Endometrial microvascular endothelial cells (primary cell): ENCODE data around the gene WDR70. TPM values are rescaled to one million over a fixed set of nuclear protein-coding genes. Genes with fewer than 3 reads are reported as not detected.

ENCODE experiments used
- in situ Hi-C: cut with HindIII; loops from 2 replicates; pipeline ENCODE4 v1.10.0; 2017; ENCODE audit warnings: low sequenced_read_pairs, low pct_unique_long_range_greater_than_20kb; ENCODE audit errors: inconsistent ontology term
- total RNA-seq: library from RNA; depleted of rRNA; stranded (reverse); fragments of >200 nt; gene quantifications from one replicate; pipeline ENCODE4 v1.2.3, GENCODE V29; 2015; ENCODE audit errors: inconsistent ontology term

Gene WDR70
- total RNA-seq, 1 donor from 2014 or later = 19.3 TPM

DNA sequence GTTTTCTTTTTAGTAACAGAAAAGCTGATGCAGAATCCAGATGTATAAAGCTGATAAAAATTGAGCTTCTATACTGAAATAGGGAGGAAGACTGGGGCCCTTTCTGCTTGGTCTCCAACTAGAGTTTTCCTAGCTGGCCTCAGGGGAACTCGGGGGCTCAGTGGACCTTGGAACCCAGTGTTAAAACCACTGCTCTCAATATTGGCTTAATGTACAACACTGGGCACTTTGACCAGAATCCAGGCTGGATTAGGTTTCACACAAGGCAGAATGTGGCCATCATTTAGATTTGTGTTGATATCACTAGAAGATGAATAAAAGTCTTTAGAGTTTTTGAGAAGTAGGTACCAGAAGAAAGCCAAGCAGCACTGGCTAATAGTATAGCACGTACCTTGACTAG is 346.1 kb downstream of the WDR70 start:
- in situ Hi-C loops = no loop called here

DNA sequence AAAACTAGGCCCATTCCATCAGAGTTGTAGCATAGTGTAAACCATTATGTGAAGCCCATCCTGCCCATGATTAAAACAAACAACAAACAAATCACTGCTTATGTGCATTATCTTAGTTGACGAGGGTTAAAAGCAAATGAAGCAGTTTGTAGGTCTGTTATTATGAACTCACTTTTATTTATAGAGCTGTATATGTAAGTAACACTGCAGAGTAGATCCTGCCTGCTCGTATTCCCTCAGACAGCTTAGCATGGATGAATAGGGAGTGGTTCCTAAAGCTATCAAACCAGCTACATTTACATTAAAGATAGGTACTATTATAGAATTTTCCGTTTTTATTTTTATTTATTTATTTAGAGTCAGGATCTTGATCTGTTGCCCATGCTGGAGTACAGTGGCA is 348.1 kb downstream of the WDR70 start:
- in situ Hi-C loops = no loop called here

DNA sequence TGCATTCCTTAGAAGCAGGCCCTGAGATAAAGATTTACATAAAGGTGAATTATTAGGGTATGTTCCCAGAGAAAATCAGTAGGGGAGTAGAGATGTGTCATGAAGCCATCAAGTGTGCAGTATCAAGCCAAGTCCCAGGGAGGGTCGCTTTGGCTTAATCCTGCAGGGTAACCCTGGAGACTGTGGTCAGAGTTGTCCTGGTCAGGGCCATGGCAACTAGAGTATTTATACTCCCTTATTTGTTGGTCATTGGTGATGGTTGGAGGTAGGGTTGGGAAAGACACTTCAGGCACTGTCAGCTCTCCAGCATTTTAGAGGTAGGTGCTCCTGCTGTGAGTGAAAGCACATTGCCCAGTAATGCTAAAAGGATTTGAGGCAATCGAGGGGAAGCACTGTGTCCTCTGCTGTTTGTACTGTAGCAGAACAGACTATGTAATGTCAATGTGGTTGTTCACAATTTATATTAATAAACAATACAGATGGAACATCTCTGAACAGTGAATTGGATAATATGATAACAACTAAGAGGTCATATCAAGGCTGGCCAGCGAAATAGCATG is 351.9 kb downstream of the WDR70 start:
- in situ Hi-C loops = no loop called here

DNA sequence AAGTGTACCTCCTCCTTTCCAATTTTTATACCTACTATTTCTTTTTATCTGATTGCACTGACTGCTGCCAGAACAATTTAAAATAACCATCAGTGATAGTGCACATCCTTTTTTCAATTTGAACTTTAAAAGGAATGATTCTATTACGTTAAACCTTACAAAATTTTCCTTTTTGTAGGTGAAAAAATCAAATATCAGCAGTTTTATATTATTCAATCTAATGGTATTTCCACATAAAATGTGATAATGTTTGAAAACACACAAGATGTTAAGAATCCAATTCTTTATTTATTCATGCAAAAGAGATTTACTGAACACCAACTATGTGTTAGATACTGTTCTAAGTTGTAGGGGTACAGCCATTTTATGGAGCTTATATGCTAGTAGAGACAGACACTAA is 355.0 kb downstream of the WDR70 start:
- in situ Hi-C loops = no loop called here

DNA sequence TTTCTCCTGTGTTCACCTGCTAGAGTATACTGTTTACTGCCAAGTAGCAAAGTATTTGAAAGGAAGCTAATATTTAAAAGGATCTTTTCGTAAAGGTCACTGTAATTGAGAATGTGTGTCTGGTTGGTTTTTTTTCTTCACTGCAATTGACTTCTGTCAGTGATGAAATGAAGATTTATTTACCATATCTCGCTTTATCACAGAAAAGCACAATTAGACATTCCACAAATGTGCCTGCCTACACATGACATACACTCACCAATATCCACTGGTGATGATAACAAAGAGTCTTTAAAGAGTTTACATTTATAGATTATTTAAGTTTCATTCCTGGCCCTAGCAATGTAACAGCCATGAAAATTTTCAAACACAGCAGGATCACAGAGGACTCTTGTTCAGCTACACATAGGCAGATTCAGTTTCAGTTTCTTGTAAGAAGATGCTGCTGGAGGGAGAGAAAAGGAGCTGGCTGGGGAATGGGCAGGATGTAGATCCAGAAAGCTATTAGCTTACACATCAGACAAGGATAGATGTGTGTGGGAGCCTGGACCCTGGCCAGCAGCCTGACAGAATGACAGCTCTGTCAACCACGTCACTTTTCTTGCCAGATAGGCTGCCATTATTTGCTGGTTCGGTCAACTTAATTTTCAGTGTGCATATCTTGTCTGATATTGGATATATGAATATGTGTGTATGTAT is 356.7 kb downstream of the WDR70 start:
- in situ Hi-C loops = no loop called here

DNA sequence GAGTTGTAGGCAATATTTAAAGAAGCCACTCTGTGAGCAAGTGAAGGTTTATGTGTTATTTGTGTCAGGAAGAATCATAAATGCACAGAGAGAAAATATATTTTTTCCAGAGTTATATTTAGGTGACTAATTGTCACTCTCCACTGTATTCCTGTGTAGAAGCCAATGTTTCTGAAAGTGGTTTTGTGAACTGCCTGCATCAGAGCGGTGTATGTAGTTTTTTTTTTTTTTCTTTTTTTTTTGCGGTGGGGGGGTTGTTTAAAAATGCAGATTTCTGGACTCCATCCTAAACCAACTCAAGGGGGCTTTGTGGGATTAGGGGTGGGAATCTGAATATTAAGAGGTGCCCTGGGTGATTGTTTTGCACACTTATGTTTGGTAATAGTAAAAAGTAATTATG is 357.3 kb downstream of the WDR70 start:
- in situ Hi-C loops = no loop called here

DNA sequence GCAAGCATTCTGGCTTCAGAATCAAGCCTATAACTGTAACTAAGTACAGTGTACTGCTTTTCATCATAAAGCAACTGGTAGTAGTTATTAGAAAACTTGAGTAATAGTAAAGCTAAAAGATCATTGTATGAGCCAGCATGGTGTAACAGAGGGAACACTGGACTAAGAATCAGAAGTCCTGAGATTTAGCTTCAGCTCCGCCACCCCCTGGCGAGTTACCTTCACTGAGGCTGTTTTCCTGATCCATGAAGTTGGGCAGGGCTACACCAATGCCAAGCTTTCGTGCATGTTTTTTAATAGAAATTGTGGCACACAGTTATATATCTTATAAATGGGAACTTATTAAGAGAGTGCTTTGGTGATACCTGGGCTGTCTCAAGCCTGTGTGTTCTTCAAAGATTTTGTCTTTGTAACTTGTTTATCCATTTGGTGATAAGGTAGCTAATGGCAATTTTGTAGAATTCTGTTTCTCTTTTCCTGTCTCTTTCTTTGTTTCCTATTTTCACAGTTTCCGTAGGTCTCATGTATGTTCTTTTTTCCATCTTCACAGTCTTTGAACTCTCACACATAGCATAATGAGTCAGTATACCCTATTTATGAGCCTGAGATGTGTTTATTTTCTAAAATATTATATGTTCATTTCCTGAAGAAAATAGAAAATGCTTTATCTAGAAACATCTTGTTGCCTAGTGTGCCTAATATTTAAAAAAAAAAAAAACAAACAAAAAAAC is 358.4 kb downstream of the WDR70 start:
- in situ Hi-C loops = no loop called here

DNA sequence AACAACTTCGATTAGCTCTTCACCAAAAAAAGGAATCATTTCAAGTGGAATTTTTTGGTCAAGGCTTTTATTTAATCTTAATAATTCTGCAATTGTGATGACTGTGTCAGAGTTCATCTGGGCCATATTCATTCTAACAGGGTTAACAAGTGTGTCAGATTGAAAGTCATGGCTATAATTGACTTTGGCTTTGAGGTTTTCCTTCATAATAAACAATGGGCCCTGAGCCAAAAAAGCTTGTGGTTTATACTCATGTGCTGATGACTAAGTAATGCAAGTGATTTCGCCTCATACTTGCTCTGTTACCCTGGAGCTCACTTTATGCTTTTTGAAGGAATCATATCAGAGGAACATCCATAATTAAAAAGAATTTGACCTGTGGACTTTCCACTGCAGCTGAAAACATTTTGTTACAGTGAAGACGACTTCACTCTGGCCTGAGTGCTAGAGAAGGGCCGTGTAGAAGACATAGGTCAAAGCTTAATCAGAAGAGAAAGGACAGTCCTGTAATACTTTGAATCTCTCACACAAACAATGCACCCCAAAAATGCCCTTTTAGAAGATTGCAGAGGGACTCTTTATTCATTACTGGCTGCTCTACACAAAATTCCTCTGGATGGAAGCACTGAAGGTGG is 359.1 kb downstream of the WDR70 start:
- in situ Hi-C loops = no loop called here

DNA sequence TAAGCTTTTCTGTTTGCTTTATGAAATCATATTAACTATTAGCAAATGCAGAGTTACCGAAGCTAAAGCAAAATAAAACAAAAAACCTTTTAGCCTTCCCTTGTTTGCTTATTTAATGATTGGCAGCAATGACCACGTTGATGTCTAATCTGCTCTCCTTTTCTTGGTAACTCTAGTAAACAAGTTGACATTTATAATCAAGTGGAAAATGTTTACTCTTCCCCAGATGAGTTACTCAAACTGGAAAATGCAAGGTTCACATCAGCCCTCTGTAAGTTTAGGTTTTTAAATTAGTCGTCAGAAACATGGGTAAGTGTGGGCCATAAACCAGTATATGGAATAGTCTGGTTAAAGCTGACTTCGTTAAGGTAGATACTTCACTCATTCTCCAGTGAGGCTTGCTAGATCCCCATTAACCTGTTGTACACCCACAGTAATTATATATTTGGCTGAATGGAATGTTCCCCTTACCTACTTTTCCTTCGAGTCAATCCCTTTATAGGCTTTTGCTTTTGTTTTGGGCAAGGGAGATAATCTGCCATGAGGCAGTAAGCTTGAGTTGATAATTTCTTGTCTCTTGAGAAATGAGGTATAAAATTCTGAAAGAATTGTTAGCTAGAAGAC is 359.9 kb downstream of the WDR70 start:
- in situ Hi-C loops = no loop called here

DNA sequence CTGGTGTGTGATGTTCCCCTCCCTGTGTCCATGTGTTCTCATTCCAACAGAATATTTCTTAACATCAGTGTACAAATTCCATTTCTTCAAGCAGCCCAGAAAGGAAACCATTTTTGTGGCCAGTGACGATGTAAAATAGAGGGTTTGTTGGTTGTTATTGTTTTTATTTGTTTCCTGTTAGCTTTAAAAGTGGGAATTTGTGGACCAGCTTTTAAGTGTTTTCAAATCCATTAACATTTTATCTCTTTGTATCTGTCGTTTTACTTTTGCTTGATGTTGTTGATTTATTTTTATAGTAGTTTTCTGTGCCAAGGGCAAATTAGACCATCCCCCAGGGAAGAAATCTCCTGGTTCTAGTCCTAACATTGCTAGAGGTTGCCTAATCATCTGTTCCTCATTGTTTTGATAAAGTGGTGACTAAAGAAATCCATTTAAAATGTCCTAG is 360.7 kb downstream of the WDR70 start:
- in situ Hi-C loops = no loop called here

DNA sequence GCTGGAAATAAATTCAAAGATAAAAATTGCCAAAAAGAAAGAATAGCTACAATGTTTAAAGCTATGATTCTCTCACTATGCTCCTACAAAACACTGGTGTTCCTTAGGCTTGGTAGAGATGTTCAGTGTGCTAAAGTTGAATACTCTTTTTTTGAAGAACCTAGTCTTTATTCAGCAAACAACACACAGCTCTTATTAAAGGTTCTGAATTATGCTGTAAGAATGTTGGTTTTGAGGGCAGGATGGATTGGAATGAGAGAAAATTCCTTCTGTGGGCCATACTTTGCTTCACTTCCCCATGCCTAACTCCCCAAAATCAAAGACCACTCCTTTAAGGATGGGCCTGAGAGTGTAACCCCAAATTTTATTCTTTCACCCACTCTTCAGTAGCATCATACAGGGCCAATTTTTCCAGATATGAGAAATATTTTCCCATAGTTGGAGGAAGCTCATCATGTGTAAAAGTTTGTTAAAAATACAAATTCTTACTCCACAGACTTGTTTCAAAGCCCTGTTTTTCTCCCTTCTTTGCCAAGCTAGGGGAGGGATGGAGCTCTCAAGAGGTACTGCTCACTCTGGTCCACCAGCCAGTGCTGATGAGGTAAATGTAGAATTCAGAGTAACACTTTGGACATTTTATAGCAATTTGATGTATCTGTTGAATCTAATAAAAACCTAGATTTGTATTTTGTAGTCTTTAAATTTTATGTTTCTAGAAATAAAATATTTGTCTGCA is 361.4 kb downstream of the WDR70 start:
- in situ Hi-C loops = no loop called here

DNA sequence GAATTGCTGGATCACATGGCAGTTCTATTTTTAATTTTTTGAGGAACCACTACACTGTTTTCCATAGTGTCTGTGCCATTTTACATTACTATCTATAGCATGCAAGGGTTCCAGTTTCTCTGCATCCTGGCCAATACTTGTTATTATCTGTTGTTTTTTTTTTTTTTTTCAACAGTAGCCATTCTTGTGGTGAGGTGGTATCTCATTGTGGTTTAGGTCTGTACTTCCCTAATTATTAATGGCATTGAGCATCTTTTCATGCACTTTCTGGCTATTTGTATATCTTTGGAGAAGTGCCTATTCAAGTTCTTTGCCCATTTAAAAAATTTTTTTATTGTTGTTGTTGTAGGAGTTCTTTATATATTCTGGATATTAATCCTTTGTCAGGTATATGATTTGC is 363.0 kb downstream of the WDR70 start:
- in situ Hi-C loops = no loop called here

DNA sequence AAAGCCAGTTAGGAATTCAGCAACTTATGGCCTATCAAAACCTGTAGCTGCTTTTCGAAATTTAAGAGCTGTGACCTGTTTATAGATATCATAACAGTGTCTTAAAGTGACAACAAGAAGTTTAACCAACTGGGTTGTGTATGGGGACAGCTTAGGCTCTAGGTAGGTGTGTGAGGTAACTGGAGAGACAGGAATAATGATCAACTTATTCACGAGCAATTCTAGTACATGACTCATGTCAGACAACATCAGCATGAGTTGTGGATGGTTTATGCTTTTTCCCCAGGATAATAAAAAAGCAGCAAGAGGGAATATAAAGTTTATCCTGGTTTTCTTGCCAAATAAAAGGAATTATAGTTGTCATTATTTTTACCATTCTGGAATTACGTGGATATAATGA is 372.1 kb downstream of the WDR70 start:
- in situ Hi-C loops = no loop called here

DNA sequence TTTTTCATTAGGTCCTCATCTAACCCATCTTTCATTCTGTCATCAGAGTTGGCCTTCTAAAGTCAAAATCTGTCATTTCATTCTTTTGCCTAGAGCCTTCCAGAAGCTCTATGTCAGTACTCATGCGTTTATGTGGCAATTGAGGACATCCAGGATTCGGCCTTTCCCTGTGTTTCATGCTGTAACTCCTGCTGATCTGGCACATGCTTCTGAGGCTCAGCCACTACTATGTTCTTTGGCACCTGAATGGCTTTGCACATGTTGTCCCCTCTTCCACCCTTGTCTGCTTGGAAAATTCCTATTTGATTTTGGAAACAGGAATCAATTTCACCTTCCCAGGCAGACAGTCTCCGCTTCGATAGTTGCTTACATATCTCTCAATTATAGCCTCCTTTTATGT is 375.9 kb downstream of the WDR70 start:
- in situ Hi-C loops = no loop called here

DNA sequence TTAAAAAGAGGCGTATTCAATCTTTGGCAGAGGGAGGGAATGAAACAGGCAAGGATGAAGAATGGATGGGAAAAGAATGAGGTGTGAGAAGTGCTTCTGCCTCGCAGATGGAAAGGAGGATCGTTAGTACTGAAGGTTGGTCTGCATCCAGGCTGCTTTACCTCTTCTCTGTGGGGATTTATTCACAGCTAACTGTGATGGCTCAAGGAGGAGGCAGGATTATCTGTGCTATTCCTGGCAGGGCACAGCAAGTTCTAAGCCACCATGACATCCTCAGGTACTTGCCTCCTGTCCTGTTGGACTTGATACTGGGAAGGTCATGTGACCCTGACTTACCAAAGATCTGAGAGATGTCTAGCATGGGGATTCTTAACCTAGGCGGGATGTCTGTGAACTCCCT is 376.5 kb downstream of the WDR70 start:
- in situ Hi-C loops = no loop called here

DNA sequence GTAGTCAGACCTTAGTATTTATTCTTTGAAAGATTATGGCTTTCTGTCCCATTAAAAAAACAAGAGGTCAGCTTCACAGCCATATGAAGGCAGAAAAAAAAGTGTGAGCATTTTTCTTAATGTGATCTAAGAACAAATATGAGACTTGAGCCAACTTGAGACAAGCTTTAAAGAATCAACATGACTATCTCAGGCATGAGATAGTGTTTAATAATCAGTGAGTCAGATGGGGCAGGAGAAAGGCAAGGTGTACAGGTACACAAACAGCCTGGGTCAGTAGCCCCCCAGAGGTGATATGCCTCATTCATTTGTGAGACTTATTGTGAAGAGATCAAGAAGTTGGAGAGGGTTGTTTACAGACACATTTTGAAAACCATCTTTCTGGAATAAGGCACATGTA is 377.1 kb downstream of the WDR70 start:
- in situ Hi-C loops = no loop called here

DNA sequence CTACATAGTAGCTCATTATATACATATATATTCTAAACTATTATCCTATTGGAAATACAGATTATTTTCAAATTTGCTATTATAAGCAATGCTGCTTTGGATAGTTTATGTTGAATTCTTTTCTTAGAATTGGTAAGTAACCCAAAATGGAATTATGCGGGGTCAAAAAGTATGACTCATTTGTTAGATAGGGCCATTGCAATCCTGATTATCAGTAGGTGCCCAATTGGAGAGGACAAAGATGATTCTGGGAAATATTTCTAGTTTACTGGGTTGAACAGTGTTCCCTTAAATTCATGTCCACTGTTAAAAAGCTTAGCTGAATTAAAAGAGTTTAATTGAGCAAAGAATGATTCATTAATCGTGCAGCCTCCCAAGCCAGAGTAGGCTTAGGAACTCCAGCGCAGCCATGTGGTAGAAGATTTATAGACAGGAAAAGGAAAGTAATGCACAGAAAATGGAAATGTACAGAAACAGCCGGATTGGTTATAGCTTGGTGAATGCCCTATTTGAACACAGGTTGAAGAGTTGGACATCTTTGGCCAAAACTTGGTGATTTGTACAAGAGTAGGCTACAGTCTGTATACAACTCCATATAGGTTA is 379.0 kb downstream of the WDR70 start:
- in situ Hi-C loops = no loop called here

DNA sequence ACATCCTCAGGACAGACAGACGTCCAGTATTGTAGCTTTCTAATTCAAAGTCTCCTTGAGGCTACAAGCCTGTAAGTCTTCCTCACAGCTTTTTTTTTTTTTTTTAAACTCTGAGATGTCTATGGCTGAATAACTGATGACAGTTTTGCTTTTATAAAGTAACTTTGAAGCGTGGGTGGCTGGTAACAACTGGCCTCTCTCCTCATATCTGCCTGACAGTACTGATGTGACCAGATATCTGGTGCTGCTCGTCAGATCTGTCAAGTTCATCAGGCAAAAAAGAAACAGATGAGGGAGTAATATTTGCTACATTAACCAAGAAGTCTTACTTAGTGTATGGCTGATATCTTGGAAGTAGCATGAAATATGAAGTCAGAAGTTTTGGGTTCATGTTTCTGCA is 388.1 kb downstream of the WDR70 start:
- in situ Hi-C loops = no loop called here
